NT2/D1 (cell line): ENCODE measurements around the gene OSBPL3.

Source experiments
- SUZ12 ChIP-seq: IDR thresholded peaks from 2 replicates; pipeline ENCODE4 v1.6.1; 2011; ENCODE audit not compliant: insufficient read length, insufficient read depth; ENCODE audit errors: extremely low read depth
- YY1 ChIP-seq: IDR thresholded peaks from 2 replicates; pipeline ENCODE4 v1.6.1; 2011; ENCODE audit not compliant: insufficient read length, insufficient read depth
- ZNF274 ChIP-seq: IDR thresholded peaks from 2 replicates; pipeline ENCODE4 v1.6.1; 2011; ENCODE audit warnings: mild to moderate bottlenecking, low read depth, low read length

DNA sequence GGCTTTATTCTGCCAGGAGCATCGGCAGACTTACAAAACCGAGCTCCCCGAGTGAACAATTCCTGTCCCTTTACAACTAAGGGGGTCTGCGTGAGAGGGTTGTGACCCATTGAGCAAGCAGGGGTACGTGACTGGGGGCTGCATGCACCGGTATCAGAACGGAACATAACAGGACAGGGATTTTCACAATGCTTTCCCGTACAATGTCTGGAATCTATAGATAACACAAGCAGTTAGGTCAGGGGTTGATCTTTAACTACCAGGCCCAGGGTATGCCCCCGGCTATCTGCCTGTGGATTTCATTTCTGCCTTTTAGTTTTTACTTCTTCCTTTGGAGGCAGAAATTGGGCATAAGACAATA is 184.6 kb downstream of the OSBPL3 start:
- TF ChIP-seq ZNF274 (no peak), SUZ12 (no peak), YY1 (no peak)
